GM12878 (cell line): Measurements from ENCODE around the gene SLC25A45. TPM values are rescaled to one million over a fixed set of nuclear protein-coding genes. Genes with fewer than 3 reads are reported as not detected.

Experiments
- BCL11A ChIP-seq: IDR thresholded peaks from 2 replicates; pipeline ENCODE4 v1.6.1; 2011; ENCODE audit warnings: low read depth, low read length
- CREB1 ChIP-seq: IDR thresholded peaks from 2 replicates; pipeline ENCODE4 v1.6.1; 2012; ENCODE audit warnings: low read depth, mild to moderate bottlenecking, inconsistent platforms
- EP300 ChIP-seq, 2 experiments: fragments of 150-350 bp in 1 of 2; IDR thresholded peaks; 2 replicates each; pipeline ENCODE4 v1.6.1; 2011 to 2012; ENCODE audit warnings: low read depth in 2 of 2, low read length in 2 of 2, borderline replicate concordance in 1 of 2, improper control_type of control experiment in 1 of 2, inconsistent platforms in 1 of 2; ENCODE audit not compliant: control insufficient read depth in 1 of 2
- ETV6 ChIP-seq, 2 experiments: fragments of 450-650 bp in 1 of 2; IDR thresholded peaks in 1 of 2; conservative IDR thresholded peaks in 1 of 2; 2 replicates each; pipeline ENCODE4 v1.6.1; 2014; ENCODE audit warnings: antibody characterized with exemption in 1 of 2, borderline replicate concordance in 1 of 2, low read depth in 1 of 2, mild to moderate bottlenecking in 1 of 2, moderate library complexity in 1 of 2
- FOXM1 ChIP-seq: IDR thresholded peaks from 2 replicates; pipeline ENCODE4 v1.6.1; 2012; ENCODE audit warnings: low read depth, mild to moderate bottlenecking, inconsistent platforms, low read length, moderate library complexity
- IKZF1 ChIP-seq: fragments of 450-650 bp; conservative IDR thresholded peaks from 2 replicates; pipeline ENCODE4 v1.6.1; 2017; ENCODE audit warnings: antibody characterized with exemption, mild to moderate bottlenecking
- IKZF2 ChIP-seq, 2 experiments: fragments of 450-650 bp; IDR thresholded peaks; 2 replicates each; pipeline ENCODE4 v1.6.1; 2017; ENCODE audit warnings: mild to moderate bottlenecking in 2 of 2, moderate library complexity in 2 of 2
- MEF2B ChIP-seq: fragments of 450-650 bp; IDR thresholded peaks from 2 replicates; pipeline ENCODE4 v1.6.1; 2018; ENCODE audit warnings: mild to moderate bottlenecking, moderate library complexity; ENCODE audit not compliant: partially characterized antibody, poor library complexity, severe bottlenecking
- MTA2 ChIP-seq: fragments of 450-650 bp; IDR thresholded peaks from 2 replicates; pipeline ENCODE4 v1.6.1; 2016; ENCODE audit warnings: low read depth, mild to moderate bottlenecking, moderate library complexity
- MXI1 ChIP-seq: fragments of 150-350 bp; IDR thresholded peaks from 2 replicates; pipeline ENCODE4 v1.6.1; 2011; ENCODE audit warnings: low read depth, mild to moderate bottlenecking, inconsistent platforms, low read length, improper control_type of control experiment
- NBN ChIP-seq: fragments of 450-650 bp; IDR thresholded peaks from 2 replicates; pipeline ENCODE4 v1.6.1; 2016
- NFYB ChIP-seq: IDR thresholded peaks from 2 replicates; pipeline ENCODE4 v1.6.1; 2011; ENCODE audit warnings: low read depth, mild to moderate bottlenecking, low read length, improper control_type of control experiment, moderate library complexity; ENCODE audit not compliant: insufficient read depth
- NR2F1 ChIP-seq: fragments of 450-650 bp; conservative IDR thresholded peaks from 2 replicates; pipeline ENCODE4 v1.6.1; 2017; ENCODE audit warnings: mild to moderate bottlenecking
- POU2F2 ChIP-seq: IDR thresholded peaks from 3 replicates; pipeline ENCODE4 v1.6.1; 2011; ENCODE audit warnings: low read depth, mild to moderate bottlenecking, low read length, borderline replicate concordance
- PRDM15 ChIP-seq: fragments of 450-650 bp; formaldehyde crosslinking; IDR thresholded peaks from 2 replicates; pipeline ENCODE4 v1.4.0; 2020; ENCODE audit warnings: mild to moderate bottlenecking, moderate library complexity
- RAD21 ChIP-seq: IDR thresholded peaks from 2 replicates; pipeline ENCODE4 v1.6.1; 2011; ENCODE audit warnings: mild to moderate bottlenecking, low read depth, low read length, moderate library complexity; ENCODE audit not compliant: insufficient read depth
- RB1 ChIP-seq: fragments of 450-650 bp; formaldehyde crosslinking; IDR thresholded peaks from 2 replicates; pipeline ENCODE4 v1.6.1; 2017; ENCODE audit warnings: mild to moderate bottlenecking, borderline replicate concordance
- RELB ChIP-seq: fragments of 450-650 bp; IDR thresholded peaks from 2 replicates; pipeline ENCODE4 v1.6.1; 2017; ENCODE audit warnings: low read depth, mild to moderate bottlenecking, moderate library complexity
- SMARCA5 ChIP-seq: fragments of 450-650 bp; IDR thresholded peaks from 2 replicates; pipeline ENCODE4 v1.6.1; 2017; ENCODE audit warnings: mild to moderate bottlenecking
- TCF7 ChIP-seq: IDR thresholded peaks from 2 replicates; pipeline ENCODE4 v1.6.1; 2014; ENCODE audit warnings: antibody characterized with exemption, borderline replicate concordance
- ZBTB40 ChIP-seq: fragments of 450-650 bp; IDR thresholded peaks from 2 replicates; pipeline ENCODE4 v1.6.1; 2016; ENCODE audit warnings: mild to moderate bottlenecking, moderate library complexity, borderline replicate concordance
- polyA plus RNA-seq, 11 experiments: library from polyadenylated mRNA; depleted of rRNA in 4 of 11; unstranded in 6 of 11; stranded (reverse) in 5 of 11; fragments of >200 nt; fragmentation: Nextera tagmentation in 4 of 11; fragmentation: Illumina TruSeq in 1 of 11; extraction: Ambion mirVana in 4 of 11; extraction: Trizol in 1 of 11; gene quantifications; 1 replicate in 1 of 11; 2 replicates in 10 of 11; pipeline versions ENCODE4 v1.2.1 to v1.2.3, GENCODE V29; 2011 to 2016; ENCODE audit warnings: inconsistent platforms in 2 of 11, missing spikeins in 2 of 11, low read depth in 1 of 11
- total RNA-seq, 4 experiments: library from RNA; depleted of rRNA in 3 of 4; stranded (reverse); fragments of >200 nt in 3 of 4; fragmentation: Illumina TruSeq in 1 of 4; extraction: Trizol in 1 of 4; gene quantifications; 2 replicates each; pipeline versions ENCODE4 v1.2.1 to v1.2.3, GENCODE V29; 2013 to 2021

Gene SLC25A45
- total and polyA plus RNA-seq, 10 of the 15 experiments (the other 5 are each of a cell fraction or from before 2014, with no cell fraction given), result 4.1 to 35.2 (median 20.3) TPM

GRCh38 chr11:65329944-65330403 is 52.5 kb downstream of the SLC25A45 start (continued):
- no peak for TF ChIP-seq ETV6 (conservative IDR thresholded peaks at IDR 0.05 in 1 of 2, IDR thresholded peaks at IDR 0.05 in 1 of 2; ENCODE audit: borderline replicate concordance in 1 of 2, low read depth in 1 of 2)
- TF ChIP-seq ZBTB40, result no peak
- TF ChIP-seq EP300 (IDR thresholded peaks at IDR 0.05; ENCODE audit: borderline replicate concordance in 1 of 2, control insufficient read depth in 1 of 2, low read depth in 2 of 2, low read length in 2 of 2), result no peak
- peak; percentile 52; the same call in 1 of the 2 replicates for TF ChIP-seq RB1
- TF ChIP-seq MTA2, result peak; percentile 25; the same call in 1 of the 2 replicates
- TF ChIP-seq TCF7, result no peak
- no peak for TF ChIP-seq RELB
- peak; percentile 95 for TF ChIP-seq MEF2B
- TF ChIP-seq MXI1, result 0 out of 2 replicates have a peak, but pooled peaks have one; percentile 16
- TF ChIP-seq FOXM1, result 0 out of 2 replicates have a peak, but pooled peaks have one; percentile 10
- TF ChIP-seq SMARCA5, result peak; percentile 16; the same call in 1 of the 2 replicates
- peak; percentile 48 for TF ChIP-seq RAD21
- peak; percentile 33; the same call in 1 of the 2 replicates for TF ChIP-seq NBN
- TF ChIP-seq NR2F1, result no peak
- TF ChIP-seq BCL11A, result no peak
- TF ChIP-seq IKZF1, result no peak
- peak in 1 of 2 experiments; percentile 20; a peak in 1 of 4 replicates for TF ChIP-seq IKZF2 (IDR thresholded peaks at IDR 0.05)
- no peak for TF ChIP-seq NFYB
- no peak for TF ChIP-seq POU2F2
- no peak for TF ChIP-seq CREB1
- no peak for TF ChIP-seq PRDM15 (CRISPR knock-in tag)
